Panc1 (cell line): ENCODE measurements around the gene PCDHB9. TPM values are rescaled to one million over a fixed set of nuclear protein-coding genes. Genes with fewer than 3 reads are reported as not detected.
"Not testable (repeated sequence)": the region's sequence is repeated elsewhere in the genome, so short reads cannot be mapped to it uniquely, and the experiment has no call there.

Source experiments
- ATAC-seq: fragments of 200-7000 bp; cut with Tn5 transposase; 2 replicates; pipeline ENCODE4 v1.9.1; 2020; ENCODE audit warnings: mild to moderate bottlenecking, moderate library complexity
- BruUV-seq: library from RNA; stranded (reverse); fragments of 400-500 nt; replicated peaks from 2 replicates; lab custom pipeline; 2021; lab: Mats Ljungman, UMichigan
- CTCF ChIA-PET: fragments of 300-600 bp; sonication (Branson Sonifier 250); formaldehyde crosslinking; loops from one replicate; lab custom pipeline; 2022; ENCODE audit warnings: antibody characterized with exemption; lab: Charles Lee
- POLR2A ChIA-PET: fragments of 300-600 bp; sonication (Branson Sonifier 250); formaldehyde crosslinking; loops from one replicate; lab custom pipeline; 2022; ENCODE audit warnings: antibody characterized with exemption; lab: Charles Lee
- DNase-seq: peaks from one replicate; pipeline ENCODE4 v3.0.0-alpha.2; 2010; ENCODE audit warnings: low read depth, low spot score
- H3K27ac ChIP-seq: 2 replicates; pipeline ENCODE4 v1.5.1; 2011; ENCODE audit warnings: mild to moderate bottlenecking, low read length, inconsistent platforms
- H3K27me3 ChIP-seq: fragments of 200-500 bp; sonication (Bioruptor generic); 2 replicates; pipeline ENCODE4 v1.6.0; 2014; ENCODE audit warnings: low read length, inconsistent platforms; ENCODE audit not compliant: control insufficient read depth, insufficient read depth
- H3K36me3 ChIP-seq: fragments of 200-500 bp; sonication (Bioruptor generic); 2 replicates; pipeline ENCODE4 v1.5.1; 2014; ENCODE audit warnings: inconsistent platforms, mild to moderate bottlenecking, low read length, moderate library complexity; ENCODE audit not compliant: control insufficient read depth, insufficient read depth
- H3K4me1 ChIP-seq: 2 replicates; pipeline ENCODE4 v1.5.1; 2011; ENCODE audit warnings: inconsistent platforms, mild to moderate bottlenecking, low read length, moderate library complexity; ENCODE audit not compliant: control insufficient read depth, insufficient read depth
- H3K4me3 ChIP-seq, 2 experiments: 2 replicates each; pipeline ENCODE4 v1.5.1; 2011 to 2012; ENCODE audit warnings: low read depth in 2 of 2, low read length in 2 of 2, mild to moderate bottlenecking in 2 of 2, inconsistent platforms in 1 of 2, moderate library complexity in 1 of 2
- H3K9me3 ChIP-seq: fragments of 200-500 bp; sonication (Bioruptor generic); 2 replicates; pipeline ENCODE4 v1.5.1; 2014; ENCODE audit warnings: low read depth, mild to moderate bottlenecking, inconsistent platforms, low read length, moderate library complexity; ENCODE audit not compliant: control insufficient read depth, insufficient read depth
- REST ChIP-seq, 2 experiments: IDR thresholded peaks; 2 replicates each; pipeline ENCODE4 v1.6.1; 2011 to 2012; ENCODE audit warnings: low read depth in 2 of 2, control low read depth in 1 of 2, low read length in 1 of 2, mild to moderate bottlenecking in 1 of 2, moderate library complexity in 1 of 2; ENCODE audit not compliant: insufficient read depth in 1 of 2
- in situ Hi-C: cut with HindIII; loops from 2 replicates; pipeline ENCODE4 v1.10.0; 2016; ENCODE audit warnings: low sequenced_read_pairs, low pct_unique_long_range_greater_than_20kb
- intact Hi-C: fragments of 100-400 bp; cut with micrococcal nuclease; formaldehyde crosslinking; loops from one replicate; pipeline ENCODE4 v1.10.0; 2022; ENCODE audit not compliant: unreplicated experiment
- total RNA-seq: library from RNA; stranded (reverse); gene quantifications from one replicate; pipeline ENCODE4 v1.2.1, GENCODE V29; 2021; ENCODE audit not compliant: unreplicated experiment
- TF ChIP-seq, protein P1 (sequence below): fragments of 450-650 bp; IDR thresholded peaks from 2 replicates; pipeline ENCODE4 v1.5.1; 2017; ENCODE audit warnings: mild to moderate bottlenecking

PCDHB9 gene
- total RNA-seq, 1 experiment from 2014 or later, result 1.8 TPM

DNA sequence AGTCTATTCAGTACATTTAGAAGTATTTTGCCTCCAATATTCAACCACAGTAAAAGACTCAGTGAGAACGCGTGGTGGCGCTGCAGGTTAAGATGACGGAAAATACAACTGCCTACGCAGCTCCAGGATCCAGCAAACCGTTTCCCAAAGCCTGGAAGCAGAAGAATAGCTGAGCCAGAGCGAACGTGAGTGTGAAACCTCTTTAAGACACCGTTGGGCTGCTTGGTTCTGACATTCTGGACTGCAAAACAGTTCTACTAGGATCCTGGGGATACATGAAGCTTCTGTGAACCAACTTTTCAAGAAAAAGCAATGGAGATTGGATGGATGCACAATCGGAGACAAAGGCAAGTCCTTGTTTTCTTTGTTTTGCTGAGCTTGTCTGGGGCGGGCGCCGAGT, 4.7 kb upstream of the PCDHB9 start, which contains the start of gene PCDHB16:
Gene PCDHB16 (plus strand): TSS at position 140 of the 400 bp plus-strand sequence. CDS start 173 bp downstream, at position 313.
- H3K9me3 ChIP-seq, result no peaks in the 10 kb centered on the region
- intact Hi-C loops, result no loop called here
- TF ChIP-seq REST (IDR thresholded peaks at IDR 0.05; ENCODE audit: insufficient read depth in 1 of 2, low read depth in 2 of 2, low read length in 1 of 2), result no peak
- TF ChIP-seq, protein P1, sequence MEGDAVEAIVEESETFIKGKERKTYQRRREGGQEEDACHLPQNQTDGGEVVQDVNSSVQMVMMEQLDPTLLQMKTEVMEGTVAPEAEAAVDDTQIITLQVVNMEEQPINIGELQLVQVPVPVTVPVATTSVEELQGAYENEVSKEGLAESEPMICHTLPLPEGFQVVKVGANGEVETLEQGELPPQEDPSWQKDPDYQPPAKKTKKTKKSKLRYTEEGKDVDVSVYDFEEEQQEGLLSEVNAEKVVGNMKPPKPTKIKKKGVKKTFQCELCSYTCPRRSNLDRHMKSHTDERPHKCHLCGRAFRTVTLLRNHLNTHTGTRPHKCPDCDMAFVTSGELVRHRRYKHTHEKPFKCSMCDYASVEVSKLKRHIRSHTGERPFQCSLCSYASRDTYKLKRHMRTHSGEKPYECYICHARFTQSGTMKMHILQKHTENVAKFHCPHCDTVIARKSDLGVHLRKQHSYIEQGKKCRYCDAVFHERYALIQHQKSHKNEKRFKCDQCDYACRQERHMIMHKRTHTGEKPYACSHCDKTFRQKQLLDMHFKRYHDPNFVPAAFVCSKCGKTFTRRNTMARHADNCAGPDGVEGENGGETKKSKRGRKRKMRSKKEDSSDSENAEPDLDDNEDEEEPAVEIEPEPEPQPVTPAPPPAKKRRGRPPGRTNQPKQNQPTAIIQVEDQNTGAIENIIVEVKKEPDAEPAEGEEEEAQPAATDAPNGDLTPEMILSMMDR, result peak; percentile 33
- CTCF ChIA-PET, result interaction anchor here (1.2 kb wide), 1 partner anchor 26 kb away, joined by 3 read pairs; no protein-coding TSS in a partner anchor
- POLR2A ChIA-PET, result no interaction called here
- no peak for ATAC-seq
- no peak within 1 kb of the TSS for H3K27ac ChIP-seq
- BruUV-seq, result no TSS peak
- in situ Hi-C loops, result loop anchor here (25.0 kb wide), 2 partner anchors 95 to 155 kb away; partner anchors contain the start of genes PCDHB2, PCDHGA1, PCDHGA2 and PCDHGA3
- H3K4me1 ChIP-seq, result peaks cover 3% of the 10 kb centered on the region
- peaks cover 3% of the 10 kb centered on the region; the same call in 1 of the 2 replicates for H3K27me3 ChIP-seq
- H3K4me3 ChIP-seq, result no peak within 1 kb of the TSS; a peak in 1 of 4 replicates
- H3K36me3 ChIP-seq, result no peaks in the 10 kb centered on the region
- DNase-seq, result no peak

GRCh38 chr5:141184117-141184855, 2.7 kb upstream of the PCDHB9 start:
- H3K27ac ChIP-seq, H3K27me3 ChIP-seq, H3K4me1 ChIP-seq, BruUV-seq, H3K4me3 ChIP-seq, ATAC-seq, DNase-seq, POLR2A ChIA-PET, intact Hi-C loops, H3K9me3 ChIP-seq, H3K36me3 ChIP-seq: not testable (repeated sequence)
- CTCF ChIA-PET, result interaction anchor here (0.6 kb wide), 1 partner anchor 228 kb away, joined by 3 read pairs; no protein-coding TSS in a partner anchor
- in situ Hi-C loops, result loop anchor here (25.0 kb wide), 2 partner anchors 97 to 153 kb away; partner anchors contain the start of genes PCDHB2, PCDHGA1, PCDHGA2 and PCDHGA3

- H3K9me3 ChIP-seq, DNase-seq, POLR2A ChIA-PET, H3K27ac ChIP-seq, intact Hi-C loops, CTCF ChIA-PET, H3K4me1 ChIP-seq, BruUV-seq, H3K27me3 ChIP-seq, H3K4me3 ChIP-seq, H3K36me3 ChIP-seq, ATAC-seq: not testable (repeated sequence)
- in situ Hi-C loops, result loop anchor here (25.0 kb wide), 2 partner anchors 101 to 149 kb away; partner anchors contain the start of genes PCDHB2, PCDHGA1, PCDHGA2 and PCDHGA3
These were observed 1.7 kb downstream of the PCDHB9 start for GRCh38 chr5:141188682-141189081.

GRCh38 chr5:141189131-141189530, 2.2 kb downstream of the PCDHB9 start:
- CTCF ChIA-PET, intact Hi-C loops, H3K4me3 ChIP-seq: not testable (repeated sequence)

More at GRCh38 chr5:141189131-141189530, 2.2 kb downstream of the PCDHB9 start:
- H3K36me3 ChIP-seq, POLR2A ChIA-PET, DNase-seq, H3K9me3 ChIP-seq, ATAC-seq, H3K27me3 ChIP-seq, BruUV-seq, H3K4me1 ChIP-seq, H3K27ac ChIP-seq: not testable (repeated sequence)
- in situ Hi-C loops, result loop anchor here (25.0 kb wide), 2 partner anchors 102 to 148 kb away; partner anchors contain the start of genes PCDHB2, PCDHGA1, PCDHGA2 and PCDHGA3
